Measurements from ENCODE around the gene CELF3.

CELF3 gene

DNA sequence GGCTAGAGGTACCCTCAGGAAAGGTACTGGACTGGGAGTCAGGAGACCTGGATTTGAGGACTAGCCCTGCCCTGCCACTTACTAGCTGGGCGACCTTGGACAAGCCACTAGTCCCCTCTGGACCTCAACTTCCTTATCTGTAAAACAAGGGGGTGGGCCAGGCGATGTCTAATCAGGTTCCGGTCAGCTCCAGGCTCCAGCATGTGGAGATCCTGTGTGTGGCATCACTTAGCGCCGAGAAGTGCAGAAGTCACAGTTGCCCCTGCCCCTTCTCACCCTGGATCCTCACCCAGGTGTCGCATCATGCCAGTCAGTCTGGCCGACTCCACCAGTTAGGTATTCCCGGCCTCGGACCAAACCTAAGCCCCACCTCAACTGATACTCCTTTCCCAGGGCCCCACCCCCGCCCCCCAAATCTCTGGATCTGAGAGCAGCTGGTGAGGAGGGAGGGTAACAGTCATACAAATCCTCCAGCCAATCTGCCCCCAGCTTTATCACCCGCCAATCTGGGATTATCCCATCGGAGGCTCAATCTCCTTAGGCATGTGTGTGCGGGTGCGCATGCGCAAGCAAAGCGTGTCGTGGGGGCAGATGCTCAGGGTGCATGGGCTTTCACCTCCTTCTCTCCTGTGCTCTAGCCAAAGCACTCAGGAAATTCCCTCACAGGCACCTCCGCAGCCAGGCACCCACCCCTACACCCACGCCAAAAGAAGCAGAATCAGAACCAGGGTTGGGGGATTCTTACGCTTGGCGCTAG lies 5.4 kb downstream of the CELF3 start:
- Histone ChIP-seq H3K36me3 (ENCODE audit: control insufficient read depth in 2 of 2, insufficient read depth in 2 of 2, low read length in 2 of 2) (no peaks in the 10 kb centered on the region), H3K4me1 (ENCODE audit: control insufficient read depth, insufficient read depth, low read length) (peaks cover 2% of the 10 kb centered on the region), H3K9ac (ENCODE audit: low read length in 2 of 2) (no peak overlapping the region), H3K9me3 (ENCODE audit: control insufficient read depth in 2 of 2, low read length in 2 of 2) (no peaks in the 10 kb centered on the region), H3K4me3 (ENCODE audit: low read length in 2 of 2) (no peak overlapping the region), H3K27ac (ENCODE audit: low read length) (no peak overlapping the region), H3K27me3 (ENCODE audit: control insufficient read depth in 1 of 2, insufficient read depth in 2 of 2, low read length in 2 of 2) (peaks cover 5 to 7% of the 10 kb centered on the region in 2 donors)

- H3K4me3 ChIP-seq (ENCODE audit: low read length in 2 of 2): no peak overlapping the region
- H3K27me3 ChIP-seq (ENCODE audit: control insufficient read depth in 1 of 2, insufficient read depth in 2 of 2, low read length in 2 of 2): peaks cover 0 to 2% of the 10 kb centered on the region in 2 donors
- no peaks in the 10 kb centered on the region for H3K36me3 ChIP-seq (ENCODE audit: control insufficient read depth in 2 of 2, insufficient read depth in 2 of 2, low read length in 2 of 2)
- H3K4me1 ChIP-seq (ENCODE audit: control insufficient read depth, insufficient read depth, low read length): peaks cover 2% of the 10 kb centered on the region
- H3K9me3 ChIP-seq (ENCODE audit: control insufficient read depth in 2 of 2, low read length in 2 of 2): no peaks in the 10 kb centered on the region
- no peak overlapping the region for H3K27ac ChIP-seq (ENCODE audit: low read length)
- no peak overlapping the region for H3K9ac ChIP-seq (ENCODE audit: low read length in 2 of 2)
Observed at GRCh38 chr1:151710187-151710840, 6.3 kb downstream of the CELF3 start.

GRCh38 chr1:151708891-151709290 lies 7.7 kb downstream of the CELF3 start:
- Histone ChIP-seq H3K9me3 (ENCODE audit: control insufficient read depth in 2 of 2, low read length in 2 of 2) (no peaks in the 10 kb centered on the region), H3K27me3 (ENCODE audit: control insufficient read depth in 1 of 2, insufficient read depth in 2 of 2, low read length in 2 of 2) (peaks cover 0 to 2% of the 10 kb centered on the region in 2 donors), H3K4me1 (ENCODE audit: control insufficient read depth, insufficient read depth, low read length) (peaks cover 2% of the 10 kb centered on the region), H3K9ac (ENCODE audit: low read length in 2 of 2) (no peak overlapping the region), H3K36me3 (ENCODE audit: control insufficient read depth in 2 of 2, insufficient read depth in 2 of 2, low read length in 2 of 2) (no peaks in the 10 kb centered on the region), H3K27ac (ENCODE audit: low read length) (no peak overlapping the region), H3K4me3 (ENCODE audit: low read length in 2 of 2) (no peak overlapping the region)

DNA sequence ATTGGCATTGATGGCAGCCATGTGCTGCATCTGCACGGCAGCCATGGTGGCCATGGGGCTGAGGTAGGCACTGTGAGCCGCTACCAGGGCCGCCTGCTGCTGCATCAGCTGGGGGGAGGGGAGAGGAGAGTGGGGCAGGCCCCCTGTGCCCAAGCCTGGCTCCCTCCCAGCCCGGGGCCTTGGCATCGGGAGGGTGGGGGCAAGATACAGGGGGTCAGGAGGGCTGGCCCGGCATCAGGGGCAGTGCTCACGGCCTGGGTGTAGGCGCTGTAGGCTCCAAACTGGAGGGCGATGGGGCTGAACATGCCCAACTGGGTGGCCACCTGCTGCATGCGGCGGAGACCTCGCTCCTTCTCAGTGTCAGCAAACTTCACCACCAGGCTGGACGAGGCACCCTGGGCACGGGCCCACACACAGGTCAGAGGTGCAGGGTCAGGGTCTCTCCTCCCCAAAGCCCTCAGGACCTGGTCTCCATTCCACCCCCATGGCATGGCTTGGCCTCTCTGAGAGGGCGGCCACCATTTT lies 9.0 kb downstream of the CELF3 start:
- Histone ChIP-seq H3K9me3 (ENCODE audit: control insufficient read depth in 2 of 2, low read length in 2 of 2) (no peaks in the 10 kb centered on the region), H3K27ac (ENCODE audit: low read length) (no peak overlapping the region), H3K36me3 (ENCODE audit: control insufficient read depth in 2 of 2, insufficient read depth in 2 of 2, low read length in 2 of 2) (no peaks in the 10 kb centered on the region), H3K27me3 (ENCODE audit: control insufficient read depth in 1 of 2, insufficient read depth in 2 of 2, low read length in 2 of 2) (peaks cover 0 to 2% of the 10 kb centered on the region in 2 donors), H3K4me3 (ENCODE audit: low read length in 2 of 2) (no peak overlapping the region), H3K4me1 (ENCODE audit: control insufficient read depth, insufficient read depth, low read length) (peaks cover 2% of the 10 kb centered on the region), H3K9ac (ENCODE audit: low read length in 2 of 2) (no peak overlapping the region)

DNA sequence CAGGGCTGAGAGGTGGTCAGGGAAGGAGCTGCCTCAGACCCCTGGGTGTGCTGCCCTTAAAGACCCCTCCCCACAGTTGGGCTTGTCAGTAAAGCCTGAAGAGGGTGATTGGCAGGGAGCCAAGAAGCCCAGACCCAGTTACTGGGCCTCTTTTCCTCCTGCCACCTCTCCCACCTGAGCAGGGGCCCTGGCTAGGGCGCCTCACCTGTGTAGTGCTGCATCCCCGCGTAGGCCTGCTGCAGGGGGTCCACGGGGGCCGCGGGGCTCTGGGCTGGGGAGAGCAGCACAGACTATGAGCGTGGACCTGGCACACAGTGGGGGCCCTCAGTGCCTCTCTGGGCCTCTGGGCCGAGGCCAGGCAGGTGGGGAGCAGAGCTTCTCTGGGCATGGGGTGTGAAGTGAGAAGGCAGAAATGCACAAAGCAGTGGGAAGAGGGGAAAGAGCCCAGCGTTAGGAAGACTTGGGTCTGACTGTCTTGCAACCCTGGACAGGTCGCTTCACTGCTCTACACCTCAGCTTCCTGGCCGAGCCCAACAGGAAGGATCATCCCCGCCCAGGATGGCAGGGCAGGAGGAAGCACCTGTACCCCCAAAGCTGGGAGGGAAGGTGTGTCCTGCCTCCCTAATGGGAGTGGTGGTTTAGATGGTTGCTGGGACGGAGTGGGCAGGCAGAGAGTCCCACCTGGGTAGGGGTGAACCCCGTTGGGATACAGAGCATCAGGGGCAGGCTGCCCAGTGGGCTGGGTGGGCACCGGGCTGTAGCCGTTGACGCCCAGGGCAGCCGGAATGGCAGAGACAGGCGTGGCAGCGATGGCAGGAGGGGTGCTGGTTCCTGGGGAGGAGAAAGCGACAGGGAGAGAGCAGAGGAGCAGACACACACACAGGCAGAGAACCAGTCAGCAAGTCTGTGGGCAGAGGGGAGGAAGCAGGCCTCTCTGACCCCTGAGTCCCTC lies 9.9 kb downstream of the CELF3 start:
- Histone ChIP-seq H3K36me3 (ENCODE audit: control insufficient read depth in 2 of 2, insufficient read depth in 2 of 2, low read length in 2 of 2) (peaks cover 4% of the 10 kb centered on the region in 2 donors), H3K4me3 (ENCODE audit: low read length in 2 of 2) (no peak overlapping the region), H3K27ac (ENCODE audit: low read length) (no peak overlapping the region), H3K4me1 (ENCODE audit: control insufficient read depth, insufficient read depth, low read length) (peaks cover 2% of the 10 kb centered on the region), H3K9ac (ENCODE audit: low read length in 2 of 2) (no peak overlapping the region), H3K27me3 (ENCODE audit: control insufficient read depth in 1 of 2, insufficient read depth in 2 of 2, low read length in 2 of 2) (no peaks in the 10 kb centered on the region), H3K9me3 (ENCODE audit: control insufficient read depth in 2 of 2, low read length in 2 of 2) (no peaks in the 10 kb centered on the region)

DNA sequence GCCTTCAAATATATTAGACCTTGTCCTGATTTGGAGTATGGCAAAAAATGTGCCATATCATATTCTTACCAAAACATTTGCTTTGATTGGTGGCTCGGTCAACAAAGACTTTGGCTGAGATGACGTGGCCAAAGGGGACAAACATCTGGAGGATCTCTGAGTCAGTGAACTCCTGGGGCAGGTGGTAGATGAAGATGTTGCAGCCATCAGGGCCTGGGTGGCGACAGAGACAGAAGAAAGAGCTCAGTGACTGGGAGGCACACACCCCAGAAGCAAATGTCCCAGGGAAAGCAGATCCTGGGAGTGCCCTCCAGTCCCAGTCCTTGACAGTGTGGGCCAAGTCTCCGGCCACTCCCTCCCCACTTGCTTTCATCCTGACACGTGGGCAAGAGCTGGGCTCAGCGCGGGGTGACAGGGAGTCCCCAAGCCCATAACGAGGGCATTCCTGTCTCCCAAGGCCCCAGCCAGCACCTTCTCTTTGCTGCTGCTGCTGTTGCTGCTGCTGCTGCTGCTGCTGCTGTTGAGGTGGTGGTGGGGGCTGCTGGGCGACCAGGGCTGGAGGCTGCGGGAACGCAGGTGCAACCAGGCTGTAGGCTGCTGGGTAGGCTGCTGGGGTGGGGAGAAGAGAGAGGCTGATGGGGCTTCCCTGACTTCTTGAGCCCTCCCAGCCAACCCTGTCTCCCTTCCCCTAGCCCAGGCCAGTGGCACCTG lies 10.7 kb downstream of the CELF3 start:
- Histone ChIP-seq H3K27ac (ENCODE audit: low read length) (no peak overlapping the region), H3K9ac (ENCODE audit: low read length in 2 of 2) (no peak overlapping the region), H3K9me3 (ENCODE audit: control insufficient read depth in 2 of 2, low read length in 2 of 2) (no peaks in the 10 kb centered on the region), H3K36me3 (ENCODE audit: control insufficient read depth in 2 of 2, insufficient read depth in 2 of 2, low read length in 2 of 2) (peaks cover 12% of the 10 kb centered on the region in 2 donors), H3K27me3 (ENCODE audit: control insufficient read depth in 1 of 2, insufficient read depth in 2 of 2, low read length in 2 of 2) (no peaks in the 10 kb centered on the region), H3K4me1 (ENCODE audit: control insufficient read depth, insufficient read depth, low read length) (peaks cover 2% of the 10 kb centered on the region), H3K4me3 (ENCODE audit: low read length in 2 of 2) (no peak overlapping the region)

GRCh38 chr1:151705146-151705545 lies 11.5 kb downstream of the CELF3 start:
- no peak overlapping the region for H3K4me3 ChIP-seq (ENCODE audit: low read length in 2 of 2)
- H3K9ac ChIP-seq (ENCODE audit: low read length in 2 of 2): no peak overlapping the region
- H3K36me3 ChIP-seq (ENCODE audit: control insufficient read depth in 2 of 2, insufficient read depth in 2 of 2, low read length in 2 of 2): peaks cover 16 to 18% of the 10 kb centered on the region in 2 donors
- H3K27me3 ChIP-seq (ENCODE audit: control insufficient read depth in 1 of 2, insufficient read depth in 2 of 2, low read length in 2 of 2): no peaks in the 10 kb centered on the region
- no peak overlapping the region for H3K27ac ChIP-seq (ENCODE audit: low read length)
- peaks cover 2% of the 10 kb centered on the region for H3K4me1 ChIP-seq (ENCODE audit: control insufficient read depth, insufficient read depth, low read length)
- no peaks in the 10 kb centered on the region for H3K9me3 ChIP-seq (ENCODE audit: control insufficient read depth in 2 of 2, low read length in 2 of 2)

DNA sequence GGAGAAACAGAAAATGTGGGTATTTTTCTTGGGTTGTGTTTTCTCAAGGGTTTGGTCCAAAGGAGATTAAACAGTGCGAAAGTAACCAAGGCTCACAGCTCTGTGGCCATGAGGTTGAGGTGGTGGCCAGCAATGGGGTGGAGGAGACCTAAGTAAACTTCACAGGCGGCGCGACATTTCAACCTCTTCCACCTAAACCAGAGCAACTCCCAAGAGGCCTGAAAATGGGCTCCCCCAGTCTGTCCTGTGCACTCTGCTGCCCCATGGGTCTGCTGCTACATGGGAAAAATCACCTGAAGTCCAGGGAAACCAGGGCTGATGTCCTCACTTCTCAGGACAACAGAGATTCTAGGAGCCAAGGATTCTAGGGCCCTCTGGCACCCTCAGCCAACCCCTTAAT lies 12.4 kb downstream of the CELF3 start:
- H3K27me3 ChIP-seq (ENCODE audit: control insufficient read depth in 1 of 2, insufficient read depth in 2 of 2, low read length in 2 of 2): no peaks in the 10 kb centered on the region
- H3K9me3 ChIP-seq (ENCODE audit: control insufficient read depth in 2 of 2, low read length in 2 of 2): no peaks in the 10 kb centered on the region
- no peak overlapping the region for H3K9ac ChIP-seq (ENCODE audit: low read length in 2 of 2)
- H3K4me1 ChIP-seq (ENCODE audit: control insufficient read depth, insufficient read depth, low read length): peaks cover 2% of the 10 kb centered on the region
- no peak overlapping the region for H3K27ac ChIP-seq (ENCODE audit: low read length)
- H3K36me3 ChIP-seq (ENCODE audit: control insufficient read depth in 2 of 2, insufficient read depth in 2 of 2, low read length in 2 of 2): peaks cover 18 to 26% of the 10 kb centered on the region in 2 donors
- H3K4me3 ChIP-seq (ENCODE audit: low read length in 2 of 2): no peak overlapping the region

DNA sequence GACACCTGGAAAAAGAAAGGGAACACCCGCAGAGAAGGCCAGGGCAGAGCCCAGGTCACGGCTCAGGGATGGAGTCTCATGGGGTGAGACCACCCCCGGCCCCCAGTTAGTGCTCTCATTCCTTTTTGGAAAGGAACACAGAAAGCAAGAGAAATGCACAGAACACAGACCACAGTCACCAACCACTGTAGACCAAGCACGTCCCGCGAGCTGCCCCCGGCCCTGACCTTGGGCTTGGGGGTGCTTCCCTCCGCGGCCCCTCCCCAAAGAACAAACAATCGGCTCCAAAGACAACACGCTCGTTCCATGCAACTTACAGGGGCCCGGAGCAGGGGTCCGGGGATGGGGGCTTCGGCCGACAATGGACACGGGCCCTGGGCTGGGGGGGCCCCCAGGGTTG lies 12.8 kb downstream of the CELF3 start:
- H3K9me3 ChIP-seq (ENCODE audit: control insufficient read depth in 2 of 2, low read length in 2 of 2): no peaks in the 10 kb centered on the region
- no peak overlapping the region for H3K9ac ChIP-seq (ENCODE audit: low read length in 2 of 2)
- no peak overlapping the region for H3K4me3 ChIP-seq (ENCODE audit: low read length in 2 of 2)
- peaks cover 1% of the 10 kb centered on the region for H3K4me1 ChIP-seq (ENCODE audit: control insufficient read depth, insufficient read depth, low read length)
- no peak overlapping the region for H3K27ac ChIP-seq (ENCODE audit: low read length)
- no peaks in the 10 kb centered on the region for H3K27me3 ChIP-seq (ENCODE audit: control insufficient read depth in 1 of 2, insufficient read depth in 2 of 2, low read length in 2 of 2)
- peaks cover 21 to 31% of the 10 kb centered on the region in 2 donors for H3K36me3 ChIP-seq (ENCODE audit: control insufficient read depth in 2 of 2, insufficient read depth in 2 of 2, low read length in 2 of 2)

DNA sequence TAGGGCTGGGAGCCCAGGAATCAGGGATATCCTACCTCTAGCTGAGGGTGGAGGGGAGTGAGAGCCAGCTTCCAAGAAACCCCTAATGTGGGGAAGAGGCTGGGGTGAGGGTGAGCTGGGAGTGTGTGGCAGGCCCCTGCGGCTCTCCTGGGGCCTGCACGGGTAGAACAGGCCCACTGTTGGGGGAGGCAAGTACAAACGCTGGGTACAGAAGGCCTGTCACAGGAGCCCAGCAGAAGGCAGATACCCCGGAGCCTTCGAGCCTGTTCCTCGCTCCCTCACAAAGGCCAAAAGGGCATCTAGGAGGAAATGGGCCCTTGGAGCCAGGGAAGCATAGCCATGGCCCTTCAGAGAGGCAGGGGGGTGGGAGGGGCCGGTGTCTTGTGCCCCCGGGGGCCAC lies 13.7 kb downstream of the CELF3 start:
- Histone ChIP-seq H3K9ac (ENCODE audit: low read length in 2 of 2) (no peak overlapping the region), H3K36me3 (ENCODE audit: control insufficient read depth in 2 of 2, insufficient read depth in 2 of 2, low read length in 2 of 2) (peaks cover 28 to 39% of the 10 kb centered on the region in 2 donors), H3K27me3 (ENCODE audit: control insufficient read depth in 1 of 2, insufficient read depth in 2 of 2, low read length in 2 of 2) (no peaks in the 10 kb centered on the region), H3K4me1 (ENCODE audit: control insufficient read depth, insufficient read depth, low read length) (no peaks in the 10 kb centered on the region), H3K9me3 (ENCODE audit: control insufficient read depth in 2 of 2, low read length in 2 of 2) (no peaks in the 10 kb centered on the region), H3K27ac (ENCODE audit: low read length) (no peak overlapping the region), H3K4me3 (ENCODE audit: low read length in 2 of 2) (no peak overlapping the region)

Measured in stomach smooth muscle (tissue), 2 donors.